ENCODE data around the gene TAS2R41.

DNA sequence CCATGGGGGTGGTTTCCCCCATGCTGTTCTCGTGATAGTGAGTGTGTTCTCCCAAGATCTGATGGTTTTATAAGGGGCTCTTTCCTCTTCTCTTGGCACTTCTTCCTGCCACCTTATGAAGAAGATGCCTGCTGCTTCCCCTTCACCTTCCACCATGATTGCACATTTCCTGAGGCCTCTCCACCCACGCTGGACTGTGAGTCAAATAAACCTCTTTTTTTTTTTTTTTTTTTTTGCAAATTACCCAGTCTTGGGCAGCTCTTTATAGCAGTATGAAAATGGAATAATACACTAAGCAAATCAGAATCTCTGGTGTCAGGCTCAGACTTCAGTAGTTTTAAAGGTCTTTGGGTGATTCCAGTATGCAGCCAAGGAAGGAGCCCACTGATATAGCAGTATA lies 28.2 kb downstream of the TAS2R41 start:
- no peak for TF ChIP-seq EZH2 (IDR thresholded peaks at IDR 0.05; ENCODE audit: low read length, unreplicated experiment)
- TF ChIP-seq, protein P1, sequence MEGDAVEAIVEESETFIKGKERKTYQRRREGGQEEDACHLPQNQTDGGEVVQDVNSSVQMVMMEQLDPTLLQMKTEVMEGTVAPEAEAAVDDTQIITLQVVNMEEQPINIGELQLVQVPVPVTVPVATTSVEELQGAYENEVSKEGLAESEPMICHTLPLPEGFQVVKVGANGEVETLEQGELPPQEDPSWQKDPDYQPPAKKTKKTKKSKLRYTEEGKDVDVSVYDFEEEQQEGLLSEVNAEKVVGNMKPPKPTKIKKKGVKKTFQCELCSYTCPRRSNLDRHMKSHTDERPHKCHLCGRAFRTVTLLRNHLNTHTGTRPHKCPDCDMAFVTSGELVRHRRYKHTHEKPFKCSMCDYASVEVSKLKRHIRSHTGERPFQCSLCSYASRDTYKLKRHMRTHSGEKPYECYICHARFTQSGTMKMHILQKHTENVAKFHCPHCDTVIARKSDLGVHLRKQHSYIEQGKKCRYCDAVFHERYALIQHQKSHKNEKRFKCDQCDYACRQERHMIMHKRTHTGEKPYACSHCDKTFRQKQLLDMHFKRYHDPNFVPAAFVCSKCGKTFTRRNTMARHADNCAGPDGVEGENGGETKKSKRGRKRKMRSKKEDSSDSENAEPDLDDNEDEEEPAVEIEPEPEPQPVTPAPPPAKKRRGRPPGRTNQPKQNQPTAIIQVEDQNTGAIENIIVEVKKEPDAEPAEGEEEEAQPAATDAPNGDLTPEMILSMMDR (conservative IDR thresholded peaks at IDR 0.05; ENCODE audit: low read depth, low read length), result no peak
